H9 (cell line): ENCODE measurements around the gene DEDD2. TPM values are rescaled to one million over a fixed set of nuclear protein-coding genes. Genes with fewer than 3 reads are reported as not detected.
"Not testable (repeated sequence)": the region's sequence is repeated elsewhere in the genome, so short reads cannot be mapped to it uniquely, and the experiment has no call there.

Experiments used
- DNase-seq: peaks from one replicate; pipeline ENCODE4 v3.0.0-alpha.2; 2017
- H2AFZ ChIP-seq: one replicate; pipeline ENCODE4 v1.6.1; 2013; ENCODE audit warnings: mild to moderate bottlenecking, low read length, control low read depth, moderate library complexity
- H2AK5ac ChIP-seq: 2 replicates; pipeline ENCODE4 v1.6.1; 2013; ENCODE audit warnings: low read length, control low read depth, mixed read lengths; ENCODE audit not compliant: insufficient read length
- H2BK120ac ChIP-seq: one replicate; pipeline ENCODE4 v1.6.1; 2013; ENCODE audit warnings: low read depth, mild to moderate bottlenecking, low read length, control low read depth, inconsistent platforms; ENCODE audit not compliant: poor library complexity, severe bottlenecking
- H2BK12ac ChIP-seq: 2 replicates; pipeline ENCODE4 v1.6.1; 2013; ENCODE audit warnings: low read length, control low read depth, mixed read lengths, low read depth; ENCODE audit not compliant: insufficient read length
- H2BK15ac ChIP-seq: 2 replicates; pipeline ENCODE4 v1.6.1; 2013; ENCODE audit warnings: low read depth, low read length, control low read depth
- H2BK20ac ChIP-seq: one replicate; pipeline ENCODE4 v1.6.1; 2013; ENCODE audit warnings: low read depth, mild to moderate bottlenecking, low read length, control low read depth, inconsistent platforms; ENCODE audit not compliant: poor library complexity, severe bottlenecking
- H2BK5ac ChIP-seq: 2 replicates; pipeline ENCODE4 v1.6.1; 2013; ENCODE audit warnings: low read length, control low read depth, mixed read lengths; ENCODE audit not compliant: insufficient read length
- H3K14ac ChIP-seq: 2 replicates; pipeline ENCODE4 v1.6.1; 2013; ENCODE audit warnings: low read length, control low read depth; ENCODE audit not compliant: insufficient read depth
- H3K18ac ChIP-seq: 2 replicates; pipeline ENCODE4 v1.6.1; 2013; ENCODE audit warnings: low read depth, mild to moderate bottlenecking, mixed read lengths, low read length, control low read depth; ENCODE audit not compliant: insufficient read length
- H3K23ac ChIP-seq: 2 replicates; pipeline ENCODE4 v1.6.1; 2013; ENCODE audit warnings: low read length, control low read depth, mixed read lengths, low read depth; ENCODE audit not compliant: insufficient read length
- H3K23me2 ChIP-seq: 2 replicates; pipeline ENCODE4 v1.6.1; 2013; ENCODE audit warnings: low read depth, mild to moderate bottlenecking, mixed read lengths, low read length, control low read depth; ENCODE audit not compliant: insufficient read length, poor library complexity, severe bottlenecking
- H3K27ac ChIP-seq: 2 replicates; pipeline ENCODE4 v1.5.1; 2013; ENCODE audit warnings: low read length, control low read depth, mixed read lengths, low read depth; ENCODE audit not compliant: insufficient read length
- H3K27me3 ChIP-seq: 2 replicates; pipeline ENCODE4 v1.6.1; 2013; ENCODE audit warnings: low read length, control low read depth, inconsistent platforms; ENCODE audit not compliant: insufficient read depth
- H3K4ac ChIP-seq: 2 replicates; pipeline ENCODE4 v1.6.1; 2013; ENCODE audit warnings: low read depth, mild to moderate bottlenecking, control low read depth, inconsistent platforms, low read length, moderate library complexity
- H3K4me1 ChIP-seq: 2 replicates; pipeline ENCODE4 v1.6.1; 2013; ENCODE audit warnings: low read length, control low read depth, inconsistent platforms; ENCODE audit not compliant: insufficient read depth
- H3K4me2 ChIP-seq: 2 replicates; pipeline ENCODE4 v1.6.1; 2013; ENCODE audit warnings: low read length, control low read depth, mixed read lengths; ENCODE audit not compliant: insufficient read length, insufficient read depth
- H3K56ac ChIP-seq: 2 replicates; pipeline ENCODE4 v1.6.1; 2013; ENCODE audit warnings: low read depth, mild to moderate bottlenecking, mixed read lengths, low read length, control low read depth; ENCODE audit not compliant: insufficient read length
- H3K79me1 ChIP-seq: 2 replicates; pipeline ENCODE4 v1.6.1; 2013; ENCODE audit warnings: low read depth, mild to moderate bottlenecking, moderate library complexity, low read length, control low read depth, inconsistent platforms; ENCODE audit not compliant: insufficient read depth, poor library complexity, severe bottlenecking
- H3K79me2 ChIP-seq: 2 replicates; pipeline ENCODE4 v1.6.1; 2013; ENCODE audit warnings: low read length, control low read depth, inconsistent platforms; ENCODE audit not compliant: insufficient read depth
- H3K9ac ChIP-seq: 2 replicates; pipeline ENCODE4 v1.6.1; 2013; ENCODE audit warnings: low read length, control low read depth, mixed read lengths; ENCODE audit not compliant: insufficient read length; ENCODE audit errors: extremely low read depth
- H3K9me3 ChIP-seq: one replicate; pipeline ENCODE4 v1.6.1; 2013; ENCODE audit warnings: low read depth, low read length, inconsistent platforms; ENCODE audit not compliant: control insufficient read depth
- H3T11ph ChIP-seq: one replicate; pipeline ENCODE4 v1.6.1; 2013; ENCODE audit warnings: mild to moderate bottlenecking, low read length, control low read depth, inconsistent platforms
- H4K20me1 ChIP-seq: one replicate; pipeline ENCODE4 v1.6.1; 2013; ENCODE audit not compliant: control insufficient read depth, insufficient read length, insufficient read depth
- H4K5ac ChIP-seq: 2 replicates; pipeline ENCODE4 v1.6.1; 2013; ENCODE audit warnings: low read depth, mild to moderate bottlenecking, mixed read lengths, low read length, control low read depth; ENCODE audit not compliant: insufficient read length
- H4K8ac ChIP-seq: replicated peaks from 2 replicates; pipeline ENCODE4 v1.6.1; 2013; ENCODE audit warnings: low read length, control low read depth, mixed read lengths, low read depth; ENCODE audit not compliant: insufficient read length
- H4K91ac ChIP-seq: 2 replicates; pipeline ENCODE4 v1.6.1; 2013; ENCODE audit warnings: low read depth, mild to moderate bottlenecking, moderate library complexity, mixed read lengths, low read length, control low read depth; ENCODE audit not compliant: insufficient read length
- H3K27ac Mint-ChIP-seq, 3 experiments: 2 replicates in 2 of 3; 3 replicates in 1 of 3; pipeline ENCODE4 v1.8.0; 2020 to 2021; ENCODE audit warnings: mixed read lengths in 3 of 3, mild to moderate bottlenecking in 1 of 3, moderate library complexity in 1 of 3
- H3K27me3 Mint-ChIP-seq: 2 replicates; pipeline ENCODE4 v1.8.0; 2021; ENCODE audit warnings: low read depth, mild to moderate bottlenecking, moderate library complexity, mixed read lengths
- H3K36me3 Mint-ChIP-seq, 3 experiments: 2 replicates in 2 of 3; 3 replicates in 1 of 3; pipeline ENCODE4 v1.8.0; 2020 to 2021; ENCODE audit warnings: low read depth in 3 of 3, mixed read lengths in 3 of 3; ENCODE audit not compliant: insufficient read depth in 1 of 3
- H3K4me1 Mint-ChIP-seq, 2 experiments: 2 replicates each; pipeline ENCODE4 v1.8.0; 2020; ENCODE audit warnings: mixed read lengths in 2 of 2
- H3K4me3 Mint-ChIP-seq, 2 experiments: 2 replicates in 1 of 2; 3 replicates in 1 of 2; pipeline ENCODE4 v1.8.0; 2020 to 2021; ENCODE audit warnings: mild to moderate bottlenecking in 2 of 2, mixed read lengths in 2 of 2, moderate library complexity in 1 of 2
- H3K9me3 Mint-ChIP-seq, 2 experiments: 2 replicates in 1 of 2; 3 replicates in 1 of 2; pipeline ENCODE4 v1.8.0; 2020; ENCODE audit warnings: mild to moderate bottlenecking in 2 of 2, mixed read lengths in 2 of 2, moderate library complexity in 1 of 2
- WGBS: extraction: QIAGEN DNeasy Blood & Tissue Kit; methylation state at CpG from one replicate; pipeline ENCODE4 v1.1.7; 2013; ENCODE audit warnings: missing lambda C conversion rate, low lambda C conversion rate, mixed read lengths; ENCODE audit not compliant: insufficient read length; ENCODE audit errors: extremely low coverage; 5-methylcytosine and 5-hydroxymethylcytosine counted together
- total RNA-seq: library from RNA; stranded (reverse); gene quantifications from 2 replicates; pipeline ENCODE4 v1.2.1, GENCODE V29; 2021
- TF ChIP-seq, protein P1 (sequence below): fragments of 200-600 bp; sonication (generic); conservative IDR thresholded peaks from 3 replicates; pipeline ENCODE4 v1.8.0; 2021; ENCODE audit warnings: antibody characterized with exemption, mild to moderate bottlenecking

Gene DEDD2
- total RNA-seq, 1 experiment from 2014 or later = 32.3 TPM

GRCh38 chr19:42261763-42262162 lies 44.3 kb upstream of the DEDD2 start:
- H3K4me2 ChIP-seq = no peak overlapping the region
- H3K4me1 Mint-ChIP-seq = peaks cover under 1 to 3% of the 10 kb centered on the region in 2 experiments
- no peak overlapping the region for H4K8ac ChIP-seq
- H2BK120ac ChIP-seq = no peak overlapping the region
- no peak overlapping the region for H4K91ac ChIP-seq
- no peak overlapping the region for H2AFZ ChIP-seq
- no peaks in the 10 kb centered on the region for H4K20me1 ChIP-seq
- no peaks in the 10 kb centered on the region for H3K27me3 ChIP-seq
- no peak overlapping the region for H3K27ac Mint-ChIP-seq
- H3K27ac ChIP-seq = no peak overlapping the region
- no peak overlapping the region for H2BK20ac ChIP-seq
- H3K9ac ChIP-seq = no peak overlapping the region
- H3K56ac ChIP-seq = no peak overlapping the region
- H2BK15ac ChIP-seq = no peak overlapping the region
- H3T11ph ChIP-seq = no peak overlapping the region
- H3K18ac ChIP-seq = no peak overlapping the region
- WGBS = no CpG with 5 or more reads among the region's 3 CpGs
- no peak overlapping the region for H2AK5ac ChIP-seq
- H3K4me3 Mint-ChIP-seq = no peak overlapping the region
- H3K14ac ChIP-seq = no peak overlapping the region
- no peaks in the 10 kb centered on the region for H3K4me1 ChIP-seq
- H3K23me2 ChIP-seq = no peaks in the 10 kb centered on the region
- H2BK5ac ChIP-seq = no peak overlapping the region
- TF ChIP-seq, protein P1, sequence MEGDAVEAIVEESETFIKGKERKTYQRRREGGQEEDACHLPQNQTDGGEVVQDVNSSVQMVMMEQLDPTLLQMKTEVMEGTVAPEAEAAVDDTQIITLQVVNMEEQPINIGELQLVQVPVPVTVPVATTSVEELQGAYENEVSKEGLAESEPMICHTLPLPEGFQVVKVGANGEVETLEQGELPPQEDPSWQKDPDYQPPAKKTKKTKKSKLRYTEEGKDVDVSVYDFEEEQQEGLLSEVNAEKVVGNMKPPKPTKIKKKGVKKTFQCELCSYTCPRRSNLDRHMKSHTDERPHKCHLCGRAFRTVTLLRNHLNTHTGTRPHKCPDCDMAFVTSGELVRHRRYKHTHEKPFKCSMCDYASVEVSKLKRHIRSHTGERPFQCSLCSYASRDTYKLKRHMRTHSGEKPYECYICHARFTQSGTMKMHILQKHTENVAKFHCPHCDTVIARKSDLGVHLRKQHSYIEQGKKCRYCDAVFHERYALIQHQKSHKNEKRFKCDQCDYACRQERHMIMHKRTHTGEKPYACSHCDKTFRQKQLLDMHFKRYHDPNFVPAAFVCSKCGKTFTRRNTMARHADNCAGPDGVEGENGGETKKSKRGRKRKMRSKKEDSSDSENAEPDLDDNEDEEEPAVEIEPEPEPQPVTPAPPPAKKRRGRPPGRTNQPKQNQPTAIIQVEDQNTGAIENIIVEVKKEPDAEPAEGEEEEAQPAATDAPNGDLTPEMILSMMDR = no peak
- H4K5ac ChIP-seq = no peak overlapping the region
- H3K4ac ChIP-seq = no peak overlapping the region
- no peak for DNase-seq
- H3K79me1 ChIP-seq = no peaks in the 10 kb centered on the region
- H3K9me3 ChIP-seq = no peaks in the 10 kb centered on the region
- no peak overlapping the region for H3K23ac ChIP-seq
- peaks cover 27% of the 10 kb centered on the region for H3K27me3 Mint-ChIP-seq
- no peaks in the 10 kb centered on the region for H3K79me2 ChIP-seq
- H3K9me3 Mint-ChIP-seq = no peaks in the 10 kb centered on the region
- H2BK12ac ChIP-seq = no peak overlapping the region
- H3K36me3 Mint-ChIP-seq = no peaks in the 10 kb centered on the region; a peak in 1 of 7 replicates

DNA sequence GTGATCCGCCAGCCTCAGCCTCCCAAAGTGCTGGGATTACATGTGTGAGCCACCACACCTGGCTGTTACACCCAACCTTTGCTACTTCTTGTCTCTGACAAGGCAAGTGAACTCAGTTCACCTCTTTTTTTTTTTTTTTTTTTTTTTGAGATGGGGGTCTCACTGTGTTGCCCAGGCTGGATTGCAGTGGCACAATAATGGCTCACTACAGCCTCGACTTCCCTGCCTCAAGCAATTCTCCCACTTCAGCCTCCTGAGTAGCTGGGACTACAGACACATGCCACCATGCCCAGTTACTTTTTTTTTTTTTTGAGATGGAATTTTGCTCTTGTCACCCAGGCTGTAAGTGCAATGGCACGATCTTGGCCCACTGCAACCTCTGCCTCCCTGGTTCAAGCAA lies 40.4 kb upstream of the DEDD2 start:
- not testable (repeated sequence) for H4K20me1 ChIP-seq, H2BK20ac ChIP-seq, H2AK5ac ChIP-seq, H2AFZ ChIP-seq, H3K9me3 ChIP-seq, H3K27ac ChIP-seq, H3K9ac ChIP-seq, H3K56ac ChIP-seq, H3K4ac ChIP-seq, H3K23ac ChIP-seq, H3K14ac ChIP-seq, H3K18ac ChIP-seq, H2BK15ac ChIP-seq, DNase-seq, H3K36me3 Mint-ChIP-seq, H3K79me1 ChIP-seq, H3T11ph ChIP-seq, H3K27me3 ChIP-seq, H3K4me1 ChIP-seq, H4K91ac ChIP-seq, H2BK5ac ChIP-seq, H4K8ac ChIP-seq, H4K5ac ChIP-seq, H2BK120ac ChIP-seq, H3K9me3 Mint-ChIP-seq, H3K27ac Mint-ChIP-seq, H3K4me2 ChIP-seq, H2BK12ac ChIP-seq, H3K4me3 Mint-ChIP-seq, H3K23me2 ChIP-seq, H3K79me2 ChIP-seq
- H3K27me3 Mint-ChIP-seq = peaks cover 28% of the 10 kb centered on the region
- H3K4me1 Mint-ChIP-seq = peaks cover 10 to 16% of the 10 kb centered on the region in 2 experiments
- WGBS = no CpG with 5 or more reads among the region's 3 CpGs
